ENCODE data around the gene TP63. TPM values are rescaled to one million over a fixed set of nuclear protein-coding genes. Genes with fewer than 3 reads are reported as not detected.
"Not testable (repeated sequence)": the region's sequence is repeated elsewhere in the genome, so short reads cannot be mapped to it uniquely, and the experiment has no call there.

TP63 gene
- total RNA-seq, 1 donor from 2014 or later, result 0.16 TPM

GRCh38 chr3:189727158-189727557 is 96.0 kb downstream of the TP63 start:
- DNase-seq, result no peak

DNA sequence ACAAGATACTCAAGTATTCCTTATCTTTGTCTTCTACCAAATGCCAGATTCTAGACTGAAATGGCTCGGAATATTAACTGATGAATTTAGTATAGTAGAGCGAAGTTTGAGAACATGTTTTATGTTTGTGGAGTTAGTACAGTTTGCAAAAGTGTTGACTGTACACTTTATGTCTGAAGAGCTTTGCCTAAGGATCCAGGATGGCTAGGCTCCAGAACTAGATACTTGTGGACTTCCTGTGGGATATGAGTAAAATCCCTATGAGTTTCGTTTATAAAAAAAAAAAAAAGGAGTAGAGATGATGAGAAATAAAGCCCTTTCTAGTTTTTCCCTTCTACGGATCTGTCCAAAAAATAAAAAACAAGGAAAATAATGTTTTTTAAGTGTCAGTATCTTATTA is 96.7 kb downstream of the TP63 start:
- DNase-seq, result no peak

GRCh38 chr3:189728915-189729314 is 97.7 kb downstream of the TP63 start:
- no peak for DNase-seq

- DNase-seq, result no peak
Observed at GRCh38 chr3:189734061-189734460, 102.9 kb downstream of the TP63 start.

DNA sequence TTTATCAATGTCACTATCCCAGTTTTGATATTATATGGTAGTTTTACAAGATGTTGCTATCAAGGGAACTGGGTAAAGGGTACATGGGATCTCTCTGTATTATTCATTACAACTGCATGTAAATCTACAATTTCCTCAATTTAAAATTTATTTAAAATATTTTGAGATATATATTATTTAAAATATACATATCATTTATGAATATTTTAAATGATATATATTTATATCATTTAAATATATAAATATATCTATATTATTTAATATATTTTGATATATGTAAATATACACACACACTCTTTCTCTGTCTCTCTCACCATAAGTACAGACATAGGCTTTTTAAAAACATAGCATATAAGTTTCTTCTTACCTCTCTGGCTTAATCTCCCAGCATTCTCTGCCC is 104.7 kb downstream of the TP63 start:
- DNase-seq, result no peak

GRCh38 chr3:189737071-189737470 is 105.9 kb downstream of the TP63 start:
- DNase-seq, result no peak

GRCh38 chr3:189737619-189738018 is 106.4 kb downstream of the TP63 start:
- no peak for DNase-seq

DNA sequence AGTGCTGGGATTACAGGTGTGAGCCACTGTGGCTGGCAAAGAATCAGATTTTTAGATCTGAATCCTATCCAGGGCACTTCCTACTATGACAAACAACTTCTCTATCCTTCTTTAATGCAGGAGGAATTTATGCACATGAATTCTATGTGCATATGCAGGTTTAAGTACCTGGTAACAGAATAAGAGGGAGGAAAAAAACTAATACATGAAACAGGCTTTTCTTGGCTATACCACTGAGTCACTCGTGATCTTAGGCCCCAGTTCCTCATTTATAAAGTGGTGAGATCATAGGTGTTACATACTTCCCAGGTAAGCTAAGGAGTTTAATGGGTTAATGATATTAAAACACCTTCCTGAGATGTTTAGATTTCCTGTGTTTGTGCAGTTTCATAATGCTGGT is 108.2 kb downstream of the TP63 start:
- no peak for DNase-seq

GRCh38 chr3:189740156-189740555 is 109.0 kb downstream of the TP63 start:
- no peak for DNase-seq

GRCh38 chr3:189744235-189744634 is 113.0 kb downstream of the TP63 start:
- DNase-seq, result no peak

- no peak for DNase-seq
Observed at GRCh38 chr3:189745622-189746021, 114.4 kb downstream of the TP63 start.

DNA sequence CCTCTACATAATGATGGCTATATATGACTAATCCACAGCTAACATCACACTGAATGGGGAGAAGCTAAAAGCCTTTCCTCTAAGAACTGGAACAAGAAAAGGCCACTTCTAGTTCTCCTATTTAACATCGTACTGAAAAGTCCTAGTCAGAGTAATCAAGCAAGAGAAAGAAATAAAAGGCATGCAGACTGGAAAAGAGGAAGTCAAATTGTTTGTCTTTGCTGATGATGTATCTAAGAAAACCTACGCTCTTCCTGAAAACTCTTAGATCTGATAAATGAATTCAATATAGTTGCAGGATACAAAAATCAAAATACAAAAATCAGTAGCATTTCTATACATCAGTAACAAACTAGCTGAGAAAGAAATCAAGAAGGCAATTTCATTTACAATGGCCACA is 116.9 kb downstream of the TP63 start:
- DNase-seq, result no peak

DNA sequence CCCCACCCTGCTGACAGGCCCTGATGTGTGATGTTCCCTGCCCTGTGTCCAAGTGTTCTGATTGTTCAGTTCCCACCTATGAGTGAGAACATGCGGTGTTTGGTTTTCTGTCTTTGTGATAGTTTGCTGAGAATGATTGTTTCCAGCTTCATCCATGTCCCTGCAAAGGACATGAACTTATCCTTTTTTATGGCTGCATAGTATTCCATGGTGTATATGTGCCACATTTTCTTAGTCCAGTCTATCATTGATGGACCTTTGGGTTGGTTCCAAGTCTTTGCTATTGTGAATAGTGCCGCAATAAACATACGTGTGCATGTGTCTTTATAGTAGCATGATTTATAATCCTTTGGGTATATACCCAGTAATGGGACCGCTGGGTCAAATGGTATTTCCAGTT is 119.8 kb downstream of the TP63 start:
- DNase-seq, result not testable (repeated sequence)

DNA sequence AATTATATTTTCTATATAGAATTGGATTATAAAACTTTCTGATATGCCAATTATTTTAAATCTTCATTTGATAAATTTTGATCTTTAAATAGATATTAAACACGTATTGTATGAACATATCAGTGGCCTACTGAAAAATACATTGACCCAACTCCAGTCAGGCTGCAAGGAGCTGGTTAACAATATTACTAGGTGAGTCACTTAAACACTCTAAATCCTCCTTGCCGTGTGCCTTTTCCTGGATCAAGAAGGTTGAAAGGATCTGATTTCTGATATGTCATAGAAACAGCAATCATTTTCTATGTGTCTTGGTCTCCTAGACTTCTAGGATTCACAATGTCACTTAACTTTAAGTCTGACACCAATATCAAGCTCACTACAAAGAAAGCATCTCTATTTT is 123.2 kb downstream of the TP63 start:
- DNase-seq, result no peak

- no peak for DNase-seq
Observed at GRCh38 chr3:189756582-189757078, 125.4 kb downstream of the TP63 start.

DNA sequence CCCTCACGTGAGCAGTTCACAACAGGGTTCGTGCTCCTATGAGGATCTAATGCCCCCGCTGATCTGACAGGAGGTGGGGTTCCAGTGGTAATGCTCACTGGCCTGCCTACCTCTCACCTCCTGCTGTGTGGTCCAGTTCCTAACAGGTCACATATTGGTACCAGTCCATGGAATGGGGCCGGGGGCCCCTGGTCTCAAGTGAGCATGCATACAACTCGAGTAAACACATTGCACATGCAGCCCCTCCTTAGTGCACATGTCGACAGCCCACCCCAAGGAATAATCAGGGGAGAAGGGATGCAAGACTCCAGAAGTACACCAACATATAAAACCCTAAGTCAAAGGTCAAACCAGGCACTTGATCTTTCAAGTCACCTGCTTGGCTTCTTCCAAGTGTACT is 127.0 kb downstream of the TP63 start:
- no peak for DNase-seq

DNA sequence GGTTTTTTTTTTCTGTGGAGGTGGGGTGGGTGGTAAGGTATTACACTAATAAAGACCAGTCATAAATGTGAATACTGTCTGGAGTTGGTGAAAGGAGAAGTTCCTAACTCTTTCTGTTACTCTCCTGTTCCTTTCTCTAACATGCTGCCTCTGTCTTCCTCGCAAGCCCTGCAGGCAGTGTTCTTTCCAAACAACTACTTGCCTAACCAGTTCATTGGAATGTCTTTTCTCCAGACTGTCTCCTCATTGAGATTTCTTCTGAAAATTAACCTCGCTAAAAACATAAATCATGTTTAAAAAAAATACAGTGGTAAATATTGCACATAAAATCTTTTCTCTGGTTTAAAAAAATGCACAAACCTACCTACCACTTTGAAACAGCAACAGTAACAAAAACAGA is 135.2 kb downstream of the TP63 start:
- no peak for DNase-seq

DNA sequence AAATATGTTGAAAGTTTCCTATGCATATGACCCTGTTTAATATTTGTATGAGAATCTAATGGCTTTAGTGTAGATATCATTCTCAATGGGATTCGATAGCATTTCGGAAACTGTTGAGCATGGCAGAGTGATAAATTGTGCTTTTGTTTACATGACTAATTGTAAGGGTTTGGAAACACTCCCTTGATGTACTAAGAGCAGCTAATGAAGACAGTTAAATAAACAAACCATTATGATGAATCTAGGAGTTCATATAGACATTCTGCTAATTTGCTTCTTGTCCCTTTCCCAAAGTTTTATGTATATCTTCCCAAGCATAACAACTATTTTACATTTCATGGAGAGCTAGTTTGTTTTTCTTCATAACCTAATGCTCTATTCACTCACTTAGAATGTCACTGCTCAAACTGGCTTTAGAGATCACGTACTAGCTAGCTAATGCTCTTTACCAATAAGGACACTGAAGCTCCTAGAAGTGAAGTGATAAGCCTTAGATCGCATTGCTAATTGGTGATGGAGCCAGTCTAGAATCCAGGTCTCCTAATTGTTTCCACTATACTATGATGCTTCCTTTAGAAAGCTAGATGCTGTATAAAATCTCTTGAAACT is 140.8 kb downstream of the TP63 start:
- DNase-seq, result no peak

GRCh38 chr3:189772584-189772983 is 141.4 kb downstream of the TP63 start:
- no peak for DNase-seq

GRCh38 chr3:189773056-189773455 is 141.9 kb downstream of the TP63 start:
- no peak for DNase-seq

DNA sequence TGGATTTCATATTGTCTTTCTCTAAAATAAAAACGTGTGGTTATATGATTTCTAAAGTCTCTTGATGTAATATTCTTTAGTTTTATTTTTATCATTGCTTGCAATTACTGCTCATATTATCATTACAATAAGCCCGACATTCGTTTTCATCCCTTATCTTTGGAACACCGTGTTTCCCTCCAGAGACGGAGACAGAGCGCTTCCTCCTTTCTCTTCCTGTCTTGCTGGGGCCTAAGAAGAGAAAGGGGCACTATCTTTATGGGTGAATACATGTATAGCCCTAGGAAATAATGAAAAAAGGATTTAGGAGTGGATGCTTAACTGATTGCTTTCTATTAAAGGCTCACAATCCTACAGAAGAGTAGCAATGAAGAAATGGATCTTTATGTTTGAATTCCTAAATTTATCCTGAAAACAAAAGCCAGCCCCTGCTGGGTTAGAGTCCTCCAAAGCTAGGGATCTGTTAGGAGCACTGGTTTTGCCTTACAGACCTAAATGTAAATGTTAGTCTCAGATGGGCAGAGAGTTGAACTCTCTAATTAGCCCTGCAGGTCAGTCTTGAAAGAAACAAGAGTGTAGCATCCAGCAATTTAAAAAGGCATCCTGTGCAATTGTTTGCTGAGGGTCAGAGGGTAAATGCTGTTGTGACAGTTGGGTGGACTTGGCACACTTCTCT is 145.1 kb downstream of the TP63 start:
- DNase-seq, result no peak

- no peak for DNase-seq
Observed at GRCh38 chr3:189778340-189778950, 147.3 kb downstream of the TP63 start.

- DNase-seq, result no peak
Observed at GRCh38 chr3:189779166-189779565, 148.0 kb downstream of the TP63 start.

Measured in occipital lobe (tissue), 2 donors.